GM06990 (cell line): Measurements from ENCODE around the gene ACKR2.

ENCODE experiments used
- DNase-seq: peaks from one replicate; pipeline ENCODE4 v3.0.0-alpha.2; 2011; ENCODE audit not compliant: insufficient read length; ENCODE audit errors: extremely low read depth
- H3K27me3 ChIP-seq: replicated peaks from 2 replicates; pipeline ENCODE4 v1.6.0; 2011; ENCODE audit warnings: low read length; ENCODE audit not compliant: control insufficient read depth, insufficient read depth
- H3K36me3 ChIP-seq: 2 replicates; pipeline ENCODE4 v1.5.1; 2011; ENCODE audit warnings: low read length; ENCODE audit not compliant: control insufficient read depth, insufficient read depth
- H3K4me3 ChIP-seq: replicated peaks from 2 replicates; pipeline ENCODE4 v1.5.1; 2011; ENCODE audit warnings: low read depth, mild to moderate bottlenecking, control low read depth, low read length
- CTCF ChIP-seq: IDR thresholded peaks from 2 replicates; pipeline ENCODE4 v1.5.1; 2011; ENCODE audit warnings: low read length, control low read depth, mild to moderate bottlenecking, inconsistent platforms; ENCODE audit not compliant: insufficient read depth, poor library complexity, severe bottlenecking

ACKR2 gene

DNA sequence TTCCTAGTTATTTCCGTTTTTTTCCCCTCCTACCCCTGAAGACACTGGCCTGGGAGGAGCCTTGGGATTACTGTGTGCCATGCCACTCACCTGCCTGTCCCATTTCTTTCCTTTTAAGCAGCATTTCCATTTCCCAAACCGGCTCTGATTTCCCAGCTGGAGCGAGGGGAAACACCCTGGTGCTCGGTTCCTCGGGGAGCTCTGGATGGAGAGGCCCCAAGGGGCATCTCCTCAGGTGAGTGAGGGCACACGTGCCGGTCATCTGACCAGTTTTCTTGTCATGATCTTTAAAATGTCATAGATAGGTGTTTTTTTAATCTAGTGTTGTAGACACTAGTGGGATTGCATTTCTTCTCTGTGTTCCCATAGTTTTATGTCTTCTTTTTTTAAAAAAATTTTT is 99.4 kb downstream of the ACKR2 start:
- DNase-seq, result no peak
- H3K36me3 ChIP-seq, result no peaks in the 10 kb centered on the region
- H3K4me3 ChIP-seq, result no peak overlapping the region
- peaks cover 2% of the 10 kb centered on the region; the same call in 1 of the 2 replicates for H3K27me3 ChIP-seq
- no peak for TF ChIP-seq CTCF

GRCh38 chr3:42911551-42911950 is 102.3 kb downstream of the ACKR2 start:
- H3K36me3 ChIP-seq, result no peaks in the 10 kb centered on the region
- DNase-seq, result no peak
- no peak for TF ChIP-seq CTCF
- no peak overlapping the region for H3K4me3 ChIP-seq
- H3K27me3 ChIP-seq, result no peaks in the 10 kb centered on the region

DNA sequence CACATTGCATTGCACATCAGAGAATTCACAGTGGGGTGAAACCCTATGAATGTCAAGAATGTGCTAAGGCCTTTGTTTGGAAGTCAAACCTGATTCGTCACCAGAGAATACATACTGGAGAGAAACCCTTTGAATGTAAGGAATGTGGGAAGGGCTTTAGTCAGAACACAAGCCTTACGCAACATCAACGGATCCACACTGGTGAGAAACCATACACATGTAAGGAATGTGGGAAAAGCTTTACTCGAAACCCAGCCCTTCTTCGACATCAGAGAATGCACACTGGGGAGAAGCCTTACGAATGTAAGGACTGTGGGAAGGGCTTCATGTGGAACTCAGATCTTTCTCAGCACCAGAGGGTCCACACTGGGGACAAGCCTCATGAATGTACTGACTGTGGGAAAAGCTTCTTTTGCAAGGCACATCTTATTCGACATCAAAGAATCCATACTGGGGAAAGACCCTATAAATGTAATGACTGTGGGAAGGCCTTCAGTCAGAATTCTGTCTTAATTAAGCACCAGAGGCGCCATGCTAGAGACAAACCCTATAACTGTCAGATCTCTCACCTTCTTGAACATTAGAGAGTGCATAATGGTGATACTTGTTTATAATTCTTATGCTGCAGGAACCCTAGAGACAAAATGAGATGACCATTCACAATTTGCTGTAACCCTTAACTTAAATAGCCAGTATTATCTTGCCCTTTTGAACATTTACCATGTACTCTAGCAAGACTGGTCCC is 105.7 kb downstream of the ACKR2 start:
- TF ChIP-seq CTCF, result no peak
- DNase-seq, result no peak
- H3K4me3 ChIP-seq, result no peak overlapping the region
- no peaks in the 10 kb centered on the region for H3K36me3 ChIP-seq
- H3K27me3 ChIP-seq, result no peaks in the 10 kb centered on the region
